HG03460 (cell line): ENCODE results near the gene ARV1.
A peak's percentile ranks its signal among the peaks of the same experiment; 100 is the strongest.

ENCODE experiments used
- ATAC-seq: cut with Tn5 transposase; IDR thresholded peaks from one replicate; pipeline ENCODE4 v1.9.1; 2021; ENCODE audit not compliant: unreplicated experiment

Gene ARV1

DNA sequence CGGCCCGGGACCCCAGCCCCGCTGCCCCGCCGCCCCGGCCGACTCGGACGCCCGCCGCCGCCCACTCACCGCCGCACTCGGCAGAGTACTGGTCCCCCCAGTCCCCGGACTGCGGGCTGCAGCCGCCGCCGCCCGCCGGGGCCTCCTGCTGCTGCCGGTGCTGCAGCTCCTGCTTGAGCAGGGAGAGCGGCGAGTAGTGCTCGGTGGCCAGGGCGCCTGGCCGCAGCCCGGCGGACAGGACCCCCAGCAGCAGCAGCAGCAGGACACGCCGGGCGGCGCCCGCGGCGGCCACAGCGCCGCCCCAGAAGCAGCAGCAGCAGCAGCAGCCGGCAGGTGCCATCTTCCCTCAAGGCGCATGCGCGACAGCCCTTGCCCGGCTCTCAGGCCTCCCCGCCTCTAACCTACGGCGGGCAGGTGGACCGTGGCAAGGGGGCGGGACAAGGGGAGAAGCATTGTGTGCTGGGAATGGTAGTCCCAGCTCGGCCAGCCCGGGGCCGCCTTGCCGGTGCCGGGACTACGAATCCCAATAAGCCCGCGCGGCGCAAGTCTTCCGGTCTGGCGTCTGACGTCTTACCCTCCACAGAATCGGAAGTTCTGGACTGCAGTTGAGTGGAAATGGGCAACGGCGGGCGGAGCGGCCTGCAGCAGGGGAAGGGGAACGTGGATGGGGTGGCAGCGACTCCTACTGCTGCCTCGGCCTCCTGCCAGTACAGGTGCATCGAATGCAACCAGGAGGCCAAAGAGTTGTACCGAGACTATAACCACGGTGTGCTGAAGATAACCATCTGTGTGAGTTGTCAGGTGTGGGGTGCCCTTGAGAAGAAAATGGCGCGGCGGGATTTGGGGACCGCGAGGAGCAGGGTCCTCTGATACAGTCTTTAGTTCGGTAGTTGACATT, at the start of gene ARV1, which contains the start of gene TTC13:
Gene ARV1, plus strand, starts transcription at position 604 of the 898 bp plus-strand sequence. Its CDS starts 12 bp downstream, at position 616.
Gene TTC13, minus strand, starts transcription at position 371 of the 898 bp plus-strand sequence. Its CDS starts 31 bp downstream, at position 340.
- peak; percentile 89 for ATAC-seq

DNA sequence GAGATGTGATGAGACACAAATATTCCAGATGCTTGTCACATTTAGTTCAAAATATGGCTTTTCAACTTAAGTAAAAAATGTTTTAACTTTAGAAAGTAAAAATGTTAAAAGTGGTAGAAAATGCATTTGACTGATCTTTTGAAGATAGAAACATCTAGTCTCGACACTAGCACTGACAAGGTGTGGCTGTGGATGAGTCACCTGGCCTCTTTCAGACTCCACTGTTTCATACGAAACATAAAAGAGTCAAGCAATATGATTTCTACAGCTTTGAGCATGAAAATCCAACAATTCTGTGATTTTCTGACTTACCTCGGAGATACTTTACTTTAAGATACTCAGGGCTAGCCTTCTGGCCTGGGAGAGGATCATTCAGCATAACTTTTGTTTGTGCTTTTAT, 47.9 kb upstream of the ARV1 start:
- ATAC-seq = no peak

- ATAC-seq = no peak
Measured at GRCh38 chr1:230935852-230936251, 43.0 kb upstream of the ARV1 start.

GRCh38 chr1:230936475-230936874, 42.4 kb upstream of the ARV1 start:
- no peak for ATAC-seq

- no peak for ATAC-seq
Measured at GRCh38 chr1:230937371-230937770, 41.5 kb upstream of the ARV1 start.

DNA sequence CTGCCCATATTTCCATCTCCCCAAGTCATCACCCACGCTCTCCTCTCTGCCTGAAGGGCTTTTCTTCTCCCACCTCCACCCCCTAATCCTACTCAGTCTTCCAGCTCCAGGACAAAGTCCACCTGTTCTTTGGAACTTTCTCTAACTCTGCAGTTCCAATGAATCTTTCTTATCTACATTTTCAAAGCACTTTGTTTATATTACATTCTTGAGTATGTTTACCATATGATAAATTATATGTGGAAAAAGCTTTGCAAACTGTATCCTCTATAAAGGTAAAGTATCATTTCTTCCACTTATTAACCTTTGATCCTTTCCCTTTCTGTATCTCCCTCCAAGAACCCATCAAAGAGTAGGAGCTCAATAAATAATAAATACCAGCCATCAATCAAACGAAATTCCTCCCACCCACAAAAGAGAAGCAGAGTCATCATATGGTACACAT, 39.9 kb upstream of the ARV1 start:
- no peak for ATAC-seq

GRCh38 chr1:230939806-230940489, 38.9 kb upstream of the ARV1 start:
- ATAC-seq = no peak

GRCh38 chr1:230940848-230941247, 38.0 kb upstream of the ARV1 start:
- no peak for ATAC-seq

GRCh38 chr1:230943048-230943593, 35.8 kb upstream of the ARV1 start:
- ATAC-seq = no peak

DNA sequence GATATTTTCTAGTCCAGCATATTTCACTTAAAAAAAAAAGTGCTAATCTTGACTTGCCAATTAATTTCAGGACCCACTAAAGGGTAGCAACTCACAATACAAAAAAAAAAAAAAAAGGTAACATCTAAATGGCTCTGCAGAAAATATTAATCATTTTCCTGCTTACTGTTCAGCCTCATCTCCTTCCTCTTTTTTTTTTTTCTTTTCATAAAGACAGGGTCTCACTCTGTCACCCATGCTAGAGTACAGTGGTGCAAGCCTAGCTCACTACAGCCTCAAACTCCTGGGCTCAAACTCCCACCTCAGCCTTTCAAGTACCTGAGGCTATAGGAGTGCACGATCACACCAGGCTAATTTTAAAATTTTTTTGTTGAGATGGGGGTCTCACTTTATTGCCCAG, 30.6 kb upstream of the ARV1 start:
- no peak for ATAC-seq

DNA sequence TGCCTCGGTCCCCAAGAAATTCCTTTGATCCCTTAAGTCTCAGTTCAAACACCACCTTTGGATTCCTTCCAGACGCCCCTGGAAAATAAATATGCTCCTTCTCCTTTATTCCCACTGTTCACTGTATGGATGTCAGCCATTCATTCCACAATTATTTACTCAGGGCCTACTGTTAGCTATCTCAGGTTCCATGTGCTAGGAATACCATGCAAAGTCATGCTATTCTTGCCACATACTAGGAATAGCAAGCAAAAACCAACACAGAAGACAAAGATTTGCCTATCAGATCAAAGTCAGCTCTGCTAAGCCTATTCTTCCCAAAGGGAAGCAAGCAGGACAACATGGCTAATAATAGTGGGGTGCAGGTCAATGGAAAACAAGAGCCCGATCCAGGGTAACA, 30.0 kb upstream of the ARV1 start:
- ATAC-seq = no peak

GRCh38 chr1:230950404-230950803, 28.5 kb upstream of the ARV1 start:
- ATAC-seq = no peak

DNA sequence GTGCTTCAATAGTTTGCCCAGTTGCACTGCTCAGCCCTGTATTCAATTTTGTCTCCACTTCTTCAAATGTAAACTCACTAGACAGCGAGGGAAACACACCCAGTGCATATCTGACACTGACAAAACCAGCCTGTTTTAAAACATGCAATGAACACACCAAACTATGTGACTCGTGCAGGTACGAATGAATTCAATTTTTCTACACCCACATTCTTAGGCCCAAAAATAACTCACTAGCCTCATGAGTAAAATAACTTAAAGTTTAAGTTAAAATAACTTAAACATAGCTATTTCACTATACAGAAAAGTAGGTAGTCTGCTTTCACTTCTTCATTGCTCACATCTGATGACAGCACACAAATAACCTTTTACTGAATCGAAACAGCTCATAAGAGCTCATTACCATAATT, 21.3 kb upstream of the ARV1 start:
- ATAC-seq = peak; percentile 83

GRCh38 chr1:230958370-230958769, 20.5 kb upstream of the ARV1 start:
- ATAC-seq = no peak

GRCh38 chr1:230964896-230965295, 14.0 kb upstream of the ARV1 start:
- ATAC-seq = no peak

DNA sequence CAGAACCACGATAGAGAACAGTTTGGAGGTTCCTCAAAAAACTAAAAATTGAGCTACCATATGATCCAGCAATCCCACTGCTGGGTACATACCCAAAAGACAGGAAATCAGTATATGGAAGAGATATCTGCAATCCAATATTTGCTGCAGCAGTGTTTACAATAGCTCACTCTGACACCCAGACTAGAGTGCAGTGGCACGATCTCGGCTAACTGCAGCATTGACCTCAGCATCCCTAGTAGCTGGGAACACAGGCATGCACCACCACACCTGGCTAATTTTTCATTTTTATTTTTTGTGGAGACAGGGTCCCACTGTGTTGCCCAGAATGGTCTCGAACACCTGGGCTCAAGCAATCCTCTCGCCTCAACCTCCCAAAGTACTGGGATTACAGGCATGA, 13.4 kb upstream of the ARV1 start:
- ATAC-seq = no peak

DNA sequence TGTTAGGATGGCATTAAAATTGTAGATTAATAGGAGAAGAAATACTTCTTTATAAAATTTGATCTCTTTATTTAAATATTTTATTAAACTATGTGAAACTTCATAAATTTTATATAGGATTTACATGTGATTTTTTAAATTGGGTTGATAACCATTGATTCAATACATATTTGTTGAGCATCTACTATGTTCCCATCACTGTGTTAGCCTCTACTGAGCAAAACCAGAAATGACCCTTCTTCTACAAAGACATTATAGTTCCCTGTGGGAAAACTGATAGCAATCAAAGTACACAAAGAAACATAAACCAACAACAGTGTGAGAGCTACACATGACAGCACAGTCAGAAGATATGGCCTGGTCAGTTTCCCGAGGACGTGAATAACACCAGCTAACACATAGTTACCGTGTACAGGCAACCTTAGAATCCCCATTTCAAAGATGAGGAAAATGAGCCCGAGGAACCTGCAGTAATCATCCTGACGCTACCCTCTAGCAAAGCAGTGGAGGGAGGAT, 12.5 kb upstream of the ARV1 start:
- ATAC-seq = no peak

GRCh38 chr1:230970432-230970831, 8.5 kb upstream of the ARV1 start:
- no peak for ATAC-seq

- ATAC-seq = no peak
Measured at GRCh38 chr1:230971771-230972170, 7.1 kb upstream of the ARV1 start.

GRCh38 chr1:230972855-230973271, 6.0 kb upstream of the ARV1 start:
- ATAC-seq = peak; percentile 68

DNA sequence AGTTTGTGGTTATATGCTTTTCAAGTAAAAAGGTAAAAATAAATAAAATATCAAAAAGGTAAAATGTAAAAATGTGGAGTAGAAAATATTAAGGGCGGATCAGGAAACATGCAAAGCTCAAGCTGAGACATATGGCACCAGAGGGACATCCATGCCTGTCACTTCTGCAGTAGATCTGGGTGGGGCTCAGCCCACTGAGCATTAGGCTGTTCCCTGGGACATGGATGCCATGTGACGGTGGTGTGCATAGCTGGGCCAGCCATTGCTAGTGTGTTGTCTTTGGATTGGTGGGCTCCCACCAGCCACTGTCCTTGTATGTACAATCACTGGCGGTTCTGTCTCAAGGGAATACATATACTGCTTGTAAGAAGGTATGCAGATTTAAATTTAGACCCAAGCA, 3.3 kb upstream of the ARV1 start:
- no peak for ATAC-seq
